Spleen (tissue), 7 donors: ENCODE measurements around the gene DMRTC2.

Experiments
- CTCF ChIP-seq, 11 experiments: fragments of 200-600 bp in 7 of 11; fragments of 450-650 bp in 4 of 11; sonication (generic) in 4 of 11; IDR thresholded peaks in 8 of 11; conservative IDR thresholded peaks in 3 of 11; 1 replicate in 7 of 11; 2 replicates in 4 of 11; pipeline versions ENCODE4 v1.4.0 to v1.8.0; 2016 to 2021; ENCODE audit warnings: antibody characterized with exemption in 11 of 11, inconsistent platforms in 4 of 11, mild to moderate bottlenecking in 1 of 11
- POLR2A ChIP-seq, 3 donors: fragments of 450-650 bp; IDR thresholded peaks; one replicate each; pipeline ENCODE4 v1.5.1; 2017; ENCODE audit warnings: antibody characterized with exemption in 3 of 3, mild to moderate bottlenecking in 1 of 3
- donor health status: DM: no; HTN: no; CAD: no; lungs with moderate emphysema.
- donor health status: DM: no; HTN: no; CAD: no.
- donor health status: DM: no; HTN: no; CAD: no.

- TF ChIP-seq CTCF (IDR thresholded peaks at IDR 0.05 in 8 of 11, conservative IDR thresholded peaks at IDR 0.05 in 3 of 11) (no peak), POLR2A (IDR thresholded peaks at IDR 0.05) (no peak)
Observed at GRCh38 chr19:41839211-41839610, 5.6 kb upstream of the DMRTC2 start.
